Measurements from ENCODE around the gene RNF14. TPM values are rescaled to one million over a fixed set of nuclear protein-coding genes. Genes with fewer than 3 reads are reported as not detected.
"Not testable (repeated sequence)": the region's sequence is repeated elsewhere in the genome, so short reads cannot be mapped to it uniquely, and the experiment has no call there.

The RNF14 gene
- total and polyA plus RNA-seq, 12 donors = 21.6 to 185 (median 83.6) TPM

DNA sequence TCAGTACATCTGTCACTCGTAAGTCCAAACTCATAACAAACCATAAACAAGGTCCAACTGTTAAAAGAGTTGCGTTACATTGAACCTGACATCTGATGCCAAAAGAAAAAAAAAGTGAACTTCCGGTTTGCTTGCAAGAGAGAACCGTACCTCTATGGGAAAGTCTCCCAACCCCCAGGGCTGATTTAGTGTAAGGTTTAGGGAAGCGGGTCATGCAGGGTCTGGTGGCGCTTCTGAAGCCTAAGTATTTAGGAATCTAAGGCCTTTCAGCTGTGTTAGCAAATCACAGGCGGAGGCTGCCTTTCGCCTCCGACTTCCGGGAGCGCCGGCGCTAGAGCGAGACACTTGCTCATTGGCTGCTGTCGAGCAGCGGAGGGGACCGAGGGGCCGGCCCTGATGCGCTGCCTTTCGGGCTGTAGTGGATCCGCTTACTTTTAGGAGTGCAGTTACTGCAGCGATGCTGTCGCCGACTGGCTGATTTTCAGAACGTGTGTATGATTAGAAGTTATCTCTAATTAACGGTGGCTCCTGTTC lies 55.9 kb downstream of the RNF14 start:
- Histone ChIP-seq H3K27me3 (no peaks in the 10 kb centered on the region), H3K4me1 (replicated peaks in 1 of 2) (peaks cover 0 to 6% of the 10 kb centered on the region in 2 donors), H3K9me3 (replicated peaks in 1 of 3) (no peaks in the 10 kb centered on the region), H3K4me3 (peak overlapping the region in 3 of 4 donors; percentile 15 to 60 (median 21)), H3K36me3 (replicated peaks in 1 of 2) (no peaks in the 10 kb centered on the region), H3K27ac (peak overlapping the region; percentile 37 to 93 (median 75))
- WGBS, 4 donors = 0 to 1% (median 0%) methylated on average over 11 to 26 of the region's 26 CpGs
- peak in 1 of 2 donors; percentile 79 for TF ChIP-seq POLR2A (IDR thresholded peaks at IDR 0.05)
- TF ChIP-seq CTCF (IDR thresholded peaks at IDR 0.05) = no peak
- intact Hi-C loops (cut with DNase I) = no loop called here
- peak; percentile 82 to 94 (median 91) for DNase-seq

- peak in 1 of 7 donors; percentile 24 for DNase-seq
- peaks cover 0 to 6% of the 10 kb centered on the region in 2 donors for H3K4me1 ChIP-seq (replicated peaks in 1 of 2)
- no peak for TF ChIP-seq CTCF (IDR thresholded peaks at IDR 0.05)
- no peak for TF ChIP-seq POLR2A (IDR thresholded peaks at IDR 0.05)
- no peak overlapping the region for H3K4me3 ChIP-seq
- WGBS, 4 donors = 71 to 83% (median 72%) methylated on average over 7 to 8 of the region's 8 CpGs
- peak overlapping the region in 1 of 5 donors; percentile 93 for H3K27ac ChIP-seq
- no peaks in the 10 kb centered on the region for H3K9me3 ChIP-seq (replicated peaks in 1 of 3)
- H3K36me3 ChIP-seq (replicated peaks in 1 of 2) = no peaks in the 10 kb centered on the region
- H3K27me3 ChIP-seq = no peaks in the 10 kb centered on the region
- intact Hi-C loops (cut with DNase I) = no loop called here
These were observed 56.7 kb downstream of the RNF14 start for GRCh38 chr5:142025637-142026036.

DNA sequence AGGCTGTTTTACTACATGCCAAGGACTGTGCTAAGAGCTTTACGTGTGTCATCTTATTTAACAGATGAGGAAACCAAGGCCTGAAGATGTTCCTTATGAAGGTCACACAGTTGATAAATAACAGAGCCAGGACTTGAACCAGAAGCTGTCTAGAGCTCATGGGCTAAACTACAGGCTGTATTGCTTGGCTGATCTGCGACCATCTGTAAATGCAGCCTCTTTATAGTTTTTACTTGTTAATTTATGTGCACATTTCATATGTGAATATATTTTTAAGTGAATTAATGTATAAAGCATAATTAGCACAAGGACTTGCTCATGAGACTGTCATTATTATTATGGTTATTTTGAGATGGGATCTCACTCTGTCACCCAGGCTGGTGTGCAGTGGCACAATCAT lies 63.2 kb downstream of the RNF14 start:
- Histone ChIP-seq H3K4me3 (no peak overlapping the region), H3K36me3 (replicated peaks in 1 of 2) (no peaks in the 10 kb centered on the region), H3K27ac (no peak overlapping the region), H3K9me3 (replicated peaks in 1 of 3) (no peaks in the 10 kb centered on the region), H3K27me3 (no peaks in the 10 kb centered on the region), H3K4me1 (replicated peaks in 1 of 2) (no peaks in the 10 kb centered on the region)
- intact Hi-C loops (cut with DNase I) = no loop called here
- DNase-seq = peak in 1 of 7 donors; percentile 2
- no peak for TF ChIP-seq POLR2A (IDR thresholded peaks at IDR 0.05)
- no peak for TF ChIP-seq CTCF (IDR thresholded peaks at IDR 0.05)
- WGBS, 4 donors = 81 to 93% (median 92%) methylated on average over 2 of the region's 2 CpGs

- no peak overlapping the region for H3K27ac ChIP-seq
- H3K4me3 ChIP-seq = no peak overlapping the region
- H3K4me1 ChIP-seq (replicated peaks in 1 of 2) = no peaks in the 10 kb centered on the region
- H3K36me3 ChIP-seq (replicated peaks in 1 of 2) = no peaks in the 10 kb centered on the region
- peak in 1 of 7 donors; percentile 23 for DNase-seq
- 79 to 84% (median 82%) methylated on average over 17 to 19 of the region's 19 CpGs for WGBS, 4 donors
- H3K27me3 ChIP-seq = no peaks in the 10 kb centered on the region
- TF ChIP-seq POLR2A (IDR thresholded peaks at IDR 0.05) = no peak
- TF ChIP-seq CTCF (IDR thresholded peaks at IDR 0.05) = no peak
- no peaks in the 10 kb centered on the region for H3K9me3 ChIP-seq (replicated peaks in 1 of 3)
- intact Hi-C loops (cut with DNase I) = no loop called here
These were observed 64.1 kb downstream of the RNF14 start for GRCh38 chr5:142032747-142033631.

GRCh38 chr5:142033632-142034567 lies 65.0 kb downstream of the RNF14 start:
- H3K36me3 ChIP-seq (replicated peaks in 1 of 2); H3K4me3 ChIP-seq; H3K4me1 ChIP-seq (replicated peaks in 1 of 2); intact Hi-C loops (cut with DNase I); H3K9me3 ChIP-seq (replicated peaks in 1 of 3); H3K27ac ChIP-seq; H3K27me3 ChIP-seq: not testable (repeated sequence)
- DNase-seq = peak in 1 of 7 donors; percentile 20
- WGBS, 4 donors = 86 to 91% (median 90%) methylated on average over 15 of the region's 15 CpGs
